Kidney epithelial cell (primary cell): ENCODE data around the gene HTRA3. TPM values are rescaled to one million over a fixed set of nuclear protein-coding genes. Genes with fewer than 3 reads are reported as not detected.

Experiments used
- DNase-seq: peaks from one replicate; pipeline ENCODE4 v3.0.0-alpha.2; 2010; ENCODE audit warnings: low read depth
- H3K27me3 ChIP-seq: 2 replicates; pipeline ENCODE4 v1.6.0; 2011; ENCODE audit warnings: low read length; ENCODE audit not compliant: control insufficient read depth, insufficient read depth
- H3K36me3 ChIP-seq: 2 replicates; pipeline ENCODE4 v1.5.1; 2011; ENCODE audit warnings: low read length; ENCODE audit not compliant: control insufficient read depth, insufficient read depth
- H3K4me3 ChIP-seq: 2 replicates; pipeline ENCODE4 v1.5.1; 2011; ENCODE audit warnings: low read depth, mild to moderate bottlenecking, control low read depth, low read length
- CTCF ChIP-seq: IDR thresholded peaks from 2 replicates; pipeline ENCODE4 v1.5.1; 2011; ENCODE audit warnings: mild to moderate bottlenecking, moderate library complexity, low read length, control low read depth, inconsistent platforms; ENCODE audit not compliant: insufficient read depth, poor library complexity, severe bottlenecking
- total RNA-seq: library from RNA; depleted of rRNA; stranded (reverse); fragments of >200 nt; gene quantifications from 2 replicates; pipeline ENCODE4 v1.2.3, GENCODE V29; 2015

Gene HTRA3
- total RNA-seq, 1 donor from 2014 or later = 4.7 TPM

GRCh38 chr4:8322794-8323704, 53.5 kb downstream of the HTRA3 start:
- no peaks in the 10 kb centered on the region for H3K27me3 ChIP-seq
- H3K36me3 ChIP-seq = no peaks in the 10 kb centered on the region
- no peak overlapping the region for H3K4me3 ChIP-seq
- DNase-seq = no peak
- TF ChIP-seq CTCF = no peak

GRCh38 chr4:8323947-8324555, 54.5 kb downstream of the HTRA3 start:
- DNase-seq = no peak
- no peaks in the 10 kb centered on the region for H3K27me3 ChIP-seq

GRCh38 chr4:8324640-8325239, 55.2 kb downstream of the HTRA3 start:
- no peak overlapping the region for H3K4me3 ChIP-seq
- H3K36me3 ChIP-seq = no peaks in the 10 kb centered on the region
- no peak for TF ChIP-seq CTCF
- no peak for DNase-seq
- H3K27me3 ChIP-seq = no peaks in the 10 kb centered on the region

More at GRCh38 chr4:8323947-8324555, 54.5 kb downstream of the HTRA3 start:
- Histone ChIP-seq H3K4me3 (no peak overlapping the region), H3K36me3 (no peaks in the 10 kb centered on the region)
- no peak for TF ChIP-seq CTCF

DNA sequence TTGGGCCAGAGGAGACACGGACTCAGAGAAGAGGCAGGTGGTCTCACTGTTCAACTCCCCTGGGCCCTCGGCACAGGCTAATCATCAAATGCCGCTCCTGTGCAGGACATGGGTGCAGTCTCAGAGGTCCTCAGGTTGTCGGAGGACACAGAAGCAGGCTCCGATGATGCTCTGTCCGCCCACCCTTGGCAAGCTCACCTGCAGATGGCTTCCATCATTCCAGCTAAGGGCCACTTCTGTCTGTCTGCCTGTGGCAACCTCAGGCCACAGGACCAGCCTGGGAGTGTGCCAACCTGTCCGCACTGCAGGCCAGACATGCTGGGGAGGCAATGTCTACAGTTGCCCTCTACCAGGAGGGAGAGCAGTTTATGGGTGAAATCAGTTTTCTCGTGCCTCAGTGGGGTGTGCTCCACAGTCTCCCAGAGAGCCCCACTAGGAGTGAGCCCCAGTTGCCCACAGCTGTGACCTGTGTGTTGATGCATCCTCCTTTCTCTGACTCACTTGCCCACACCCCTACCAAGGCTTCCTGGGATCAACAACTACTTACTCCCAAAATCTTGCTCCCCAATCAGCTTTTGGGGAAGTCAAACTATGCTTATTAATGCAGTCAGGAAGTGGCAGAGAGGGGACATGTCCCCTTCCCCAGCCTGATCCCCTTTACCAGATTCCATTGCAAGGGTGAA, 55.9 kb downstream of the HTRA3 start:
- no peak overlapping the region for H3K4me3 ChIP-seq
- no peak for TF ChIP-seq CTCF
- DNase-seq = no peak
- no peaks in the 10 kb centered on the region for H3K36me3 ChIP-seq
- no peaks in the 10 kb centered on the region for H3K27me3 ChIP-seq

DNA sequence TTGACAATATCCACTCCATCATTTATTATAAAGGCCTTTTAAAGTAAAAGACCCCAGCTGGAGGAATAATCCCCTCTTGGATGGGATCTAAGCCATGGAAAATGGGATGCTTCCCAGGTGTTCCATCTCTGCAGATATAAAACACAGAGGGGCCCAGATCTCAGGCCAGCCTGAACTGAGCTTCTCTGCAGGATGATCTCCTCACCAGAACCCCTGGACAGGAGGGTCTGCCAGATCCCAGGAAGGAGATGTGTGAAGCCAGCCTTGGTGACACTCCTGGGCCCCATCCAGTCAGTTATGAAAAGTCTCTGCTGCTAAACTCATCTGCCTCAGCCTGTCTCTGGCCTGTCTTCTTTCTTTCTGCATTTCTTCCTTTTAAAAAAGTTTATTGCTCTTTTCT, 56.7 kb downstream of the HTRA3 start:
- no peak overlapping the region for H3K4me3 ChIP-seq
- no peak for TF ChIP-seq CTCF
- no peaks in the 10 kb centered on the region for H3K36me3 ChIP-seq
- DNase-seq = no peak
- no peaks in the 10 kb centered on the region for H3K27me3 ChIP-seq
